ENCODE data around the gene SPRED3. TPM values are rescaled to one million over a fixed set of nuclear protein-coding genes. Genes with fewer than 3 reads are reported as not detected.
A peak's percentile ranks its signal among the peaks of the same experiment; 100 is the strongest.
"Not testable (repeated sequence)": the region's sequence is repeated elsewhere in the genome, so short reads cannot be mapped to it uniquely, and the experiment has no call there.

SPRED3 gene
- total RNA-seq, result under 1 TPM; 0.33 to 0.66 TPM
- polyA plus RNA-seq, result not detected

- Mint-ChIP-seq H3K9me3 (no peaks in the 10 kb centered on the region), H3K27ac (peak within 1 kb of the TSS; percentile 61 to 97 (median 88)), H3K36me3 (peaks cover 0 to 14% (median under 1%) of the 10 kb centered on the region in 3 donors), H3K4me3 (peak within 1 kb of the TSS; percentile 82 to 95 (median 91)), H3K4me1 (peaks cover 17 to 28% (median 19%) of the 10 kb centered on the region in 3 donors), H3K27me3 (peaks cover 4 to 9% of the 10 kb centered on the region in 2 donors)
- no peaks in the 10 kb centered on the region for H3K9me3 ChIP-seq (ENCODE audit: low read length)
- ChIA-PET CTCF (interaction anchor here (1.5 to 3.8 kb wide), 3 partner anchors 14 kb away, joined by 12 to 16 read pairs (median 15); partner anchors contain the start of genes FAM98C and PSMD8), POLR2A (interaction anchor here (0.7 to 3.9 kb wide), 4 partner anchors 8 to 268 kb away, joined by 3 to 19 read pairs (median 8); partner anchors contain the start of genes FAM98C and PSMD8)
- no peaks in the 10 kb centered on the region for H3K36me3 ChIP-seq (ENCODE audit: insufficient read depth, low read length)
- H3K27ac ChIP-seq (ENCODE audit: low read depth, low read length), result peak within 1 kb of the TSS; percentile 31
- H3K4me1 ChIP-seq (ENCODE audit: insufficient read depth, low read length), result peaks cover 24% of the 10 kb centered on the region
- no peaks in the 10 kb centered on the region for H3K27me3 ChIP-seq (ENCODE audit: insufficient read depth, low read length, poor library complexity, severe bottlenecking)
- peak in 1 of 5 donors; percentile 33 for DNase-seq
- H3K4me3 ChIP-seq (ENCODE audit: low read length), result peak within 1 kb of the TSS; percentile 78
Measured at GRCh38 chr19:38388349-38389100, at the start of gene SPRED3. Gene SPRED3, plus strand, starts transcription at chr19:38388697. Its CDS starts 1,606 bp downstream, at chr19:38390303.

GRCh38 chr19:38339011-38339410 is 49.5 kb upstream of the SPRED3 start:
- H3K9me3 ChIP-seq (ENCODE audit: low read length); H3K27ac ChIP-seq (ENCODE audit: low read depth, low read length); H3K36me3 ChIP-seq (ENCODE audit: insufficient read depth, low read length); DNase-seq; H3K4me1 ChIP-seq (ENCODE audit: insufficient read depth, low read length); H3K27me3 ChIP-seq (ENCODE audit: insufficient read depth, low read length, poor library complexity, severe bottlenecking); H3K4me3 ChIP-seq (ENCODE audit: low read length); H3K9me3 Mint-ChIP-seq; H3K27me3 Mint-ChIP-seq; POLR2A ChIA-PET: not testable (repeated sequence)
- CTCF ChIA-PET, result interaction anchor here (1.0 to 2.4 kb wide), 3 partner anchors 35 to 95 kb away, joined by 3 to 5 read pairs (median 4); partner anchors contain the start of gene FAM98C
- Mint-ChIP-seq H3K27ac (peak overlapping the region in 2 of 8 donors; percentile 9 to 72), H3K4me3 (peak overlapping the region in 1 of 7 donors; percentile 54), H3K4me1 (peaks cover 13 to 17% (median 14%) of the 10 kb centered on the region in 3 donors), H3K36me3 (peaks cover 0 to 19% (median 0%) of the 10 kb centered on the region in 3 donors)

GRCh38 chr19:38340927-38341326 is 47.6 kb upstream of the SPRED3 start:
- Histone ChIP-seq H3K36me3 (ENCODE audit: insufficient read depth, low read length) (no peaks in the 10 kb centered on the region), H3K4me1 (ENCODE audit: insufficient read depth, low read length) (peaks cover 5% of the 10 kb centered on the region), H3K27ac (ENCODE audit: low read depth, low read length) (no peak overlapping the region), H3K4me3 (ENCODE audit: low read length) (no peak overlapping the region), H3K27me3 (ENCODE audit: insufficient read depth, low read length, poor library complexity, severe bottlenecking) (no peaks in the 10 kb centered on the region), H3K9me3 (ENCODE audit: low read length) (no peaks in the 10 kb centered on the region)
- peaks cover 13 to 17% (median 14%) of the 10 kb centered on the region in 3 donors for H3K4me1 Mint-ChIP-seq
- ChIA-PET POLR2A (no interaction called here), CTCF (no interaction called here)
- H3K27me3 Mint-ChIP-seq, result no peaks in the 10 kb centered on the region
- no peak for DNase-seq
- no peak overlapping the region for H3K4me3 Mint-ChIP-seq
- H3K9me3 Mint-ChIP-seq, result no peaks in the 10 kb centered on the region
- peaks cover 0 to 21% (median 0%) of the 10 kb centered on the region in 3 donors for H3K36me3 Mint-ChIP-seq
- peak overlapping the region in 3 of 8 donors; percentile 36 to 93 (median 69) for H3K27ac Mint-ChIP-seq

- Histone ChIP-seq H3K4me1 (ENCODE audit: insufficient read depth, low read length) (no peaks in the 10 kb centered on the region), H3K9me3 (ENCODE audit: low read length) (no peaks in the 10 kb centered on the region), H3K27me3 (ENCODE audit: insufficient read depth, low read length, poor library complexity, severe bottlenecking) (no peaks in the 10 kb centered on the region), H3K4me3 (ENCODE audit: low read length) (no peak overlapping the region), H3K27ac (ENCODE audit: low read depth, low read length) (no peak overlapping the region), H3K36me3 (ENCODE audit: insufficient read depth, low read length) (no peaks in the 10 kb centered on the region)
- no peaks in the 10 kb centered on the region for H3K27me3 Mint-ChIP-seq
- H3K4me3 Mint-ChIP-seq, result no peak overlapping the region
- ChIA-PET CTCF (no interaction called here), POLR2A (interaction anchor here (0.6 kb wide), 1 partner anchor 11 kb away, joined by 3 read pairs; the partner anchor contains the start of gene CATSPERG)
- H3K36me3 Mint-ChIP-seq, result peaks cover 0 to 9% (median 0%) of the 10 kb centered on the region in 3 donors
- no peak for DNase-seq
- peaks cover 0 to 2% (median 0%) of the 10 kb centered on the region in 3 donors for H3K4me1 Mint-ChIP-seq
- no peak overlapping the region for H3K27ac Mint-ChIP-seq
- no peaks in the 10 kb centered on the region for H3K9me3 Mint-ChIP-seq
Measured at GRCh38 chr19:38346837-38347236, 41.7 kb upstream of the SPRED3 start.

GRCh38 chr19:38350883-38351282 is 37.6 kb upstream of the SPRED3 start:
- ChIA-PET CTCF (no interaction called here), POLR2A (no interaction called here)
- no peak overlapping the region for H3K27ac Mint-ChIP-seq
- Histone ChIP-seq H3K36me3 (ENCODE audit: insufficient read depth, low read length) (no peaks in the 10 kb centered on the region), H3K9me3 (ENCODE audit: low read length) (no peaks in the 10 kb centered on the region), H3K27me3 (ENCODE audit: insufficient read depth, low read length, poor library complexity, severe bottlenecking) (no peaks in the 10 kb centered on the region), H3K4me1 (ENCODE audit: insufficient read depth, low read length) (no peaks in the 10 kb centered on the region), H3K4me3 (ENCODE audit: low read length) (no peak overlapping the region), H3K27ac (ENCODE audit: low read depth, low read length) (no peak overlapping the region)
- peaks cover 0 to 6% (median 0%) of the 10 kb centered on the region in 3 donors for H3K36me3 Mint-ChIP-seq
- DNase-seq, result no peak
- H3K27me3 Mint-ChIP-seq, result peaks cover 0 to 5% of the 10 kb centered on the region in 2 donors
- H3K4me1 Mint-ChIP-seq, result no peaks in the 10 kb centered on the region
- no peak overlapping the region for H3K4me3 Mint-ChIP-seq
- no peaks in the 10 kb centered on the region for H3K9me3 Mint-ChIP-seq

GRCh38 chr19:38351865-38352395 is 36.6 kb upstream of the SPRED3 start:
- H3K4me3 Mint-ChIP-seq, result no peak overlapping the region
- no peak overlapping the region for H3K27ac Mint-ChIP-seq
- POLR2A ChIA-PET, result no interaction called here
- no peaks in the 10 kb centered on the region for H3K36me3 Mint-ChIP-seq
- H3K4me1 Mint-ChIP-seq, result no peaks in the 10 kb centered on the region
- H3K4me1 ChIP-seq (ENCODE audit: insufficient read depth, low read length), result no peaks in the 10 kb centered on the region
- no peaks in the 10 kb centered on the region for H3K27me3 ChIP-seq (ENCODE audit: insufficient read depth, low read length, poor library complexity, severe bottlenecking)
- no peaks in the 10 kb centered on the region for H3K36me3 ChIP-seq (ENCODE audit: insufficient read depth, low read length)
- CTCF ChIA-PET, result interaction anchor here (1.0 kb wide), 1 partner anchor 22 kb away, joined by 3 read pairs; the partner anchor contains the start of gene PSMD8
- H3K27me3 Mint-ChIP-seq, result peaks cover 3 to 5% of the 10 kb centered on the region in 2 donors
- H3K9me3 Mint-ChIP-seq, result no peaks in the 10 kb centered on the region
- no peak for DNase-seq
- H3K27ac ChIP-seq (ENCODE audit: low read depth, low read length), result no peak overlapping the region
- H3K4me3 ChIP-seq (ENCODE audit: low read length), result no peak overlapping the region
- no peaks in the 10 kb centered on the region for H3K9me3 ChIP-seq (ENCODE audit: low read length)

GRCh38 chr19:38352611-38353010 is 35.9 kb upstream of the SPRED3 start:
- no peaks in the 10 kb centered on the region for H3K9me3 Mint-ChIP-seq
- Histone ChIP-seq H3K4me1 (ENCODE audit: insufficient read depth, low read length) (no peaks in the 10 kb centered on the region), H3K36me3 (ENCODE audit: insufficient read depth, low read length) (no peaks in the 10 kb centered on the region), H3K9me3 (ENCODE audit: low read length) (no peaks in the 10 kb centered on the region), H3K4me3 (ENCODE audit: low read length) (no peak overlapping the region), H3K27ac (ENCODE audit: low read depth, low read length) (no peak overlapping the region), H3K27me3 (ENCODE audit: insufficient read depth, low read length, poor library complexity, severe bottlenecking) (no peaks in the 10 kb centered on the region)
- H3K36me3 Mint-ChIP-seq, result no peaks in the 10 kb centered on the region
- no peaks in the 10 kb centered on the region for H3K4me1 Mint-ChIP-seq
- H3K27ac Mint-ChIP-seq, result no peak overlapping the region
- peaks cover 3 to 5% of the 10 kb centered on the region in 2 donors for H3K27me3 Mint-ChIP-seq
- no peak for DNase-seq
- H3K4me3 Mint-ChIP-seq, result no peak overlapping the region
- CTCF ChIA-PET, result interaction anchor here (1.0 kb wide), 1 partner anchor 22 kb away, joined by 3 read pairs; the partner anchor contains the start of gene PSMD8
- POLR2A ChIA-PET, result interaction anchor here (0.6 kb wide), 1 partner anchor 550 kb away, joined by 3 read pairs; no protein-coding TSS in a partner anchor
